ENCODE measurements around the gene PUM1. TPM values are rescaled to one million over a fixed set of nuclear protein-coding genes. Genes with fewer than 3 reads are reported as not detected.
A peak's percentile ranks its signal among the peaks of the same experiment; 100 is the strongest.

PUM1 gene
- total RNA-seq, 1 donor from 2014 or later = 105 TPM

- Mint-ChIP-seq H3K4me3 (ENCODE audit: unreplicated experiment) (no peak overlapping the region), H3K27me3 (ENCODE audit: low read depth) (no peaks in the 10 kb centered on the region), H3K36me3 (ENCODE audit: low read depth) (peaks cover 19% of the 10 kb centered on the region), H3K4me1 (ENCODE audit: low read depth) (peaks cover 48% of the 10 kb centered on the region), H3K27ac (ENCODE audit: unreplicated experiment) (peak overlapping the region; percentile 14), H3K9me3 (ENCODE audit: low read depth) (no peaks in the 10 kb centered on the region)
- TF ChIP-seq CTCF (IDR thresholded peaks at IDR 0.05) = no peak
- no peak for DNase-seq (ENCODE audit: low spot score)
Measured at GRCh38 chr1:31005617-31006166, 59.8 kb downstream of the PUM1 start.

- peaks cover 43% of the 10 kb centered on the region for H3K4me1 Mint-ChIP-seq (ENCODE audit: low read depth)
- H3K9me3 Mint-ChIP-seq (ENCODE audit: low read depth) = no peaks in the 10 kb centered on the region
- DNase-seq (ENCODE audit: low spot score) = no peak
- H3K4me3 Mint-ChIP-seq (ENCODE audit: unreplicated experiment) = no peak overlapping the region
- peak overlapping the region; percentile 27 for H3K27ac Mint-ChIP-seq (ENCODE audit: unreplicated experiment)
- H3K36me3 Mint-ChIP-seq (ENCODE audit: low read depth) = peaks cover 19% of the 10 kb centered on the region
- no peaks in the 10 kb centered on the region for H3K27me3 Mint-ChIP-seq (ENCODE audit: low read depth)
- no peak for TF ChIP-seq CTCF (IDR thresholded peaks at IDR 0.05)
Measured at GRCh38 chr1:31005198-31005597, 60.3 kb downstream of the PUM1 start.

GRCh38 chr1:31004231-31004621 is 61.3 kb downstream of the PUM1 start:
- no peak for DNase-seq (ENCODE audit: low spot score)
- Mint-ChIP-seq H3K27ac (ENCODE audit: unreplicated experiment) (no peak overlapping the region), H3K9me3 (ENCODE audit: low read depth) (no peaks in the 10 kb centered on the region), H3K36me3 (ENCODE audit: low read depth) (peaks cover 19% of the 10 kb centered on the region), H3K4me1 (ENCODE audit: low read depth) (peaks cover 41% of the 10 kb centered on the region), H3K4me3 (ENCODE audit: unreplicated experiment) (no peak overlapping the region), H3K27me3 (ENCODE audit: low read depth) (no peaks in the 10 kb centered on the region)
- no peak for TF ChIP-seq CTCF (IDR thresholded peaks at IDR 0.05)

- peaks cover 19% of the 10 kb centered on the region for H3K36me3 Mint-ChIP-seq (ENCODE audit: low read depth)
- H3K9me3 Mint-ChIP-seq (ENCODE audit: low read depth) = no peaks in the 10 kb centered on the region
- H3K4me3 Mint-ChIP-seq (ENCODE audit: unreplicated experiment) = no peak overlapping the region
- H3K27ac Mint-ChIP-seq (ENCODE audit: unreplicated experiment) = no peak overlapping the region
- peaks cover 37% of the 10 kb centered on the region for H3K4me1 Mint-ChIP-seq (ENCODE audit: low read depth)
- no peak for TF ChIP-seq CTCF (IDR thresholded peaks at IDR 0.05)
- no peaks in the 10 kb centered on the region for H3K27me3 Mint-ChIP-seq (ENCODE audit: low read depth)
- DNase-seq (ENCODE audit: low spot score) = no peak
Measured at GRCh38 chr1:31003613-31004230, 61.8 kb downstream of the PUM1 start.

- Mint-ChIP-seq H3K36me3 (ENCODE audit: low read depth) (peaks cover 14% of the 10 kb centered on the region), H3K27ac (ENCODE audit: unreplicated experiment) (no peak overlapping the region)
- TF ChIP-seq CTCF (IDR thresholded peaks at IDR 0.05) = no peak
Measured at GRCh38 chr1:31000301-31000700, 65.2 kb downstream of the PUM1 start.

More at GRCh38 chr1:31000301-31000700, 65.2 kb downstream of the PUM1 start:
- H3K9me3 Mint-ChIP-seq (ENCODE audit: low read depth) = no peaks in the 10 kb centered on the region
- H3K4me1 Mint-ChIP-seq (ENCODE audit: low read depth) = peaks cover 21% of the 10 kb centered on the region
- no peak for DNase-seq (ENCODE audit: low spot score)
- H3K4me3 Mint-ChIP-seq (ENCODE audit: unreplicated experiment) = no peak overlapping the region
- no peaks in the 10 kb centered on the region for H3K27me3 Mint-ChIP-seq (ENCODE audit: low read depth)

Measured in chondrocyte (in vitro differentiated cells).